ENCODE results near the gene MRTFA.

- TF ChIP-seq CTCF (IDR thresholded peaks at IDR 0.05; ENCODE audit: insufficient read depth, low read length, poor library complexity, severe bottlenecking) (no peak), EZH2phosphoT487 (conservative IDR thresholded peaks at IDR 0.05; ENCODE audit: low read length) (no peak)
Observed at GRCh38 chr22:40680819-40681183, 44.3 kb upstream of the MRTFA start.

Measured in SU-DHL-6 (cell line).